Ishikawa (cell line): ENCODE results near the gene ST7.
A peak's percentile ranks its signal among the peaks of the same experiment; 100 is the strongest.

Experiments
- CEBPB ChIP-seq: IDR thresholded peaks from 2 replicates; pipeline ENCODE4 v1.6.1; 2012
- CREB1 ChIP-seq: IDR thresholded peaks from 2 replicates; pipeline ENCODE4 v1.6.1; 2012; ENCODE audit warnings: low read depth
- EGR1 ChIP-seq: IDR thresholded peaks from 2 replicates; pipeline ENCODE4 v1.6.1; 2012
- EP300 ChIP-seq: IDR thresholded peaks from 2 replicates; pipeline ENCODE4 v1.6.1; 2012; ENCODE audit warnings: borderline replicate concordance
- FOXM1 ChIP-seq: IDR thresholded peaks from 2 replicates; pipeline ENCODE4 v1.6.1; 2012; ENCODE audit warnings: low read depth, borderline replicate concordance
- NFIC ChIP-seq: IDR thresholded peaks from 2 replicates; pipeline ENCODE4 v1.6.1; 2012
- RAD21 ChIP-seq: IDR thresholded peaks from 2 replicates; pipeline ENCODE4 v1.6.1; 2012; ENCODE audit warnings: low read depth
- REST ChIP-seq: IDR thresholded peaks from 2 replicates; pipeline ENCODE4 v1.6.1; 2012; ENCODE audit warnings: low read depth, mild to moderate bottlenecking
- TAF1 ChIP-seq: IDR thresholded peaks from 2 replicates; pipeline ENCODE4 v1.6.1; 2012; ENCODE audit warnings: low read depth, mild to moderate bottlenecking
- TCF12 ChIP-seq: IDR thresholded peaks from 2 replicates; pipeline ENCODE4 v1.6.1; 2012; ENCODE audit warnings: low read depth
- TEAD4 ChIP-seq: IDR thresholded peaks from 2 replicates; pipeline ENCODE4 v1.6.1; 2012
- USF1 ChIP-seq: IDR thresholded peaks from 2 replicates; pipeline ENCODE4 v1.6.1; 2012
- YY1 ChIP-seq: IDR thresholded peaks from 2 replicates; pipeline ENCODE4 v1.6.1; 2012; ENCODE audit warnings: low read depth
- ZBTB7A ChIP-seq: IDR thresholded peaks from 2 replicates; pipeline ENCODE4 v1.6.1; 2012; ENCODE audit warnings: low read depth
- TF ChIP-seq, protein P1 (sequence below): IDR thresholded peaks from 2 replicates; pipeline ENCODE4 v1.6.1; 2012

ST7 gene

DNA sequence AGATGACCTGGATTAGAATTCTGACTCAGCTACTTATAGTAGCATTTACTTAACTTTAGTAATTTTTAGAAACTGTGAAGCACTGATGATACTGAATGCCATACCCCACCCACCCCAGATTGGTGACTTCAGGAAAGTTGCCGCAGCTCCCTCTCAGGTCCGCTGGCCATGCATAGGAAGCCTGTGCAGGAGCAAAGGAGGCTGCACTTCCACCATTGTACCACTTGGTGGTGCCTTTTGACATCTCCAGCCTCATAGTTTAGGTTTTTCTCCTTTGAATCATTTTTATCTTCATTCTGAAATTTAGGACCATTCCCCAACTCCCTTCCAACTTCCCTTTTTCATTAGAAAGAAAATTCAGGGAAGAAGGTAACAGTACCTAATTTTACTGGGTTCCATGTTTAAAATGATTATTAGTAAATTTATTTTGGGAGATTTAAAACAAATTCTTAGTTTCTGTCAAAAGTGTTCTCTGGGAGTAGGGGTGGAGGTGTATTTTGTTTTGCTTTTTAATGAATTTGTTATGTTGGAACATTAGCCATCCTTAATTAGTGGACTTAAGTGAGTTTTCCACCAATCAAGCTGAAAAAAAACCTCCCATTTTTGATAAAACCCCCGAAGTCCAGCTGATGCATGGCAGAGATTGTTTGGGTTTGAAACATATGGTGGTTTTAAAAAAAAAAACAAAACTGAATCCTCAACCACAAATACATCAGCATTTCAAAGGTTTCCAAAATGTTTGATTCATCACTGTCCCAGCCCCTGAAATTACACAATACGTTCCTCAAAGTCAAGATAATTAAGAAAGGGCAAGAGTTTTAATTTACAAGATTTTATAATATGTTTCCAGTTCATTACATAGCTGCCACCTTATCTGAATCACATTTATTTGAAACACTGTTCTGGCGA, 259.9 kb downstream of the ST7 start:
- TF ChIP-seq RAD21: peak; percentile 66
- TF ChIP-seq FOXM1: no peak

GRCh38 chr7:117216010-117216409, 262.7 kb downstream of the ST7 start:
- TF ChIP-seq TEAD4 (no peak), CREB1 (no peak), TAF1 (no peak), RAD21 (no peak), USF1 (no peak), NFIC (no peak), EGR1 (no peak), REST (no peak), YY1 (no peak)

GRCh38 chr7:117216436-117217069, 263.3 kb downstream of the ST7 start:
- TF ChIP-seq TCF12 (no peak), TAF1 (no peak), REST (no peak), CEBPB (no peak), EGR1 (no peak), TEAD4 (no peak)

DNA sequence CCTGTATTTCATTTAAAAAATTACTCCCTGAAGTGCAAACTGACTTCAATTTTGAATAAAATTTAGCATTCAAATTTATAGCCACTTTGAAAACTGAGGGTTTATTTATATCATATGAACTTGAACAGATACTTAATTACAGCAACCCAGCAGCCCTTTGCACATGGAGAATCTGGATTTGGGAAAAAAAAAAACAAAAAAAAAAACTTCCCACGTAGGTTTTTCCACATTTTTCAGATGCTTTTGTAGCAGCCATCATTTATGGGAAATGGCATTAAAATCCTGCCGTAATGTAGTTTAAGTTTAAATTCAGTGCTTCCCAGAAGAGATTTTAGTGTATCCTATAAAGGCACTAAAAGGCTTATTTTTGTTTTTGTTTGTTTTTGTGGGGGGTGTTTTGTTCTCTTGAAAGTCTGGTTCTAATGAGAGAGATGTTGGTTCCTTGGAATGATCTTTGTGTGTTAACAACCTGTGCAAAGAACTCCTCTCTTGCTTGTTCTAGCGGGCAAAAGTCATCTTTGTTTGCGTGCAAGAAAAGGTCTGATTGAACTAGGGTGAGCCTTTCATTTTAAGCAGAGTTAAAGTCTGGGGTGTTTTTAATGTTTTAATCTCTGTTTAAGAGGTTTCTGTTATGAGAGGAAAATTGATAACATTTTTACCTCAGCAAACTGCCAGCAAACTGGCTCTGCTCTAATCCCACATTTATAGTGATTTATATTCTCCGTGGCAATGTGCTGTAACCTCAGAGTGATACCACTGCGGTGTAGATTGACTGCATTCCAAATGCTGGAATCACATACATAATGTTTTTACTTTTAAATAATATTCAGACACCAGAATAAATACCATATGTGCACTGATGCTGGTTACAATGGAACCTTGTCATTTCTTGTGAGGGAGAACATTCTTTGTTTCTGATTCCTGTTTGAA, 264.1 kb downstream of the ST7 start:
- TF ChIP-seq CREB1: no peak
- TF ChIP-seq TAF1: no peak
- TF ChIP-seq ZBTB7A: no peak
- no peak for TF ChIP-seq FOXM1
- no peak for TF ChIP-seq EGR1
- no peak for TF ChIP-seq USF1
- TF ChIP-seq TCF12: no peak

- no peak for TF ChIP-seq NFIC
- no peak for TF ChIP-seq REST
- TF ChIP-seq TAF1: no peak
- no peak for TF ChIP-seq CREB1
- no peak for TF ChIP-seq TCF12
- TF ChIP-seq EGR1: no peak
- TF ChIP-seq, protein P1, sequence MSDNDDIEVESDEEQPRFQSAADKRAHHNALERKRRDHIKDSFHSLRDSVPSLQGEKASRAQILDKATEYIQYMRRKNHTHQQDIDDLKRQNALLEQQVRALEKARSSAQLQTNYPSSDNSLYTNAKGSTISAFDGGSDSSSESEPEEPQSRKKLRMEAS: no peak
- no peak for TF ChIP-seq YY1
- no peak for TF ChIP-seq CEBPB
- TF ChIP-seq TEAD4: no peak
- no peak for TF ChIP-seq USF1
- no peak for TF ChIP-seq RAD21
- TF ChIP-seq FOXM1: no peak
- no peak for TF ChIP-seq EP300
- TF ChIP-seq ZBTB7A: no peak
These were observed 265.4 kb downstream of the ST7 start for GRCh38 chr7:117218700-117219099.
